Motor neuron (in vitro differentiated cells): Measurements from ENCODE around the gene FZD8. TPM values are rescaled to one million over a fixed set of nuclear protein-coding genes. Genes with fewer than 3 reads are reported as not detected.

Experiments used
- ATAC-seq, 8 experiments: fragments of 200-7000 bp; cut with Tn5 transposase; replicated peaks in 6 of 8; 2 replicates each; pipeline ENCODE4 v1.8.0; 2021; ENCODE audit warnings: mild to moderate bottlenecking in 8 of 8, moderate library complexity in 8 of 8
- H3K27ac ChIP-seq, 2 donors: fragments of 250-450 bp; sonication (Bioruptor Pico); 2 replicates each; pipeline ENCODE4 v1.9.0; 2021; ENCODE audit warnings: antibody characterized with exemption in 2 of 2, mild to moderate bottlenecking in 2 of 2, moderate library complexity in 1 of 2
- H3K4me1 ChIP-seq, 2 donors: fragments of 250-450 bp; sonication (Bioruptor Pico); replicated peaks in 1 of 2; 2 replicates each; pipeline ENCODE4 v1.6.1; 2021; ENCODE audit warnings: antibody characterized with exemption in 2 of 2, mild to moderate bottlenecking in 2 of 2, moderate library complexity in 1 of 2
- H3K4me3 ChIP-seq, 5 donors: fragments of 250-450 bp; sonication (Bioruptor Pico); 2 replicates each; pipeline ENCODE4 v1.9.0; 2021; ENCODE audit warnings: antibody characterized with exemption in 5 of 5, mild to moderate bottlenecking in 5 of 5, moderate library complexity in 4 of 5
- WGBS, 10 experiments: fragments of 450-650 bp; shearing (Covaris generic); methylation state at CpG; one replicate each; pipeline ENCODE4 v1.0.0; 2022; 5-methylcytosine and 5-hydroxymethylcytosine counted together
- in situ Hi-C, 9 experiments: fragments of 400-800 bp; cut with MboI; loops; one replicate each; pipeline ENCODE4 v1.15.0; 2021; ENCODE audit warnings: low sequenced_read_pairs in 9 of 9, low pct_unique_long_range_greater_than_20kb in 2 of 9; ENCODE audit not compliant: unreplicated experiment in 9 of 9
- total RNA-seq, 8 experiments: library from RNA; unstranded; fragments of 300-600 nt; gene quantifications; 2 replicates each; pipeline versions ENCODE4 v1.2.3 to v1.2.4, GENCODE V29; 2022

FZD8 gene
- total RNA-seq, 8 experiments from 2014 or later, result 1.1 to 11.9 (median 3.8) TPM

GRCh38 chr10:35661236-35661635 is 19.1 kb upstream of the FZD8 start:
- ATAC-seq, result no peak
- H3K4me3 ChIP-seq, result no peak overlapping the region
- WGBS, 10 experiments, result 28 to 100% (median 76%) methylated on average over 1 to 2 of the region's 2 CpGs; no CpG with 5 or more reads in 3 of the 10 experiments
- no peak overlapping the region for H3K27ac ChIP-seq
- in situ Hi-C loops, result no loop called here
- no peaks in the 10 kb centered on the region for H3K4me1 ChIP-seq

- H3K4me3 ChIP-seq, result no peak overlapping the region
- WGBS, 10 experiments, result 60 to 100% (median 80%) methylated on average over 1 of the region's 1 CpG; no CpG with 5 or more reads in 5 of the 10 experiments
- ATAC-seq, result no peak
- H3K4me1 ChIP-seq, result no peaks in the 10 kb centered on the region
- in situ Hi-C loops, result no loop called here
- no peak overlapping the region for H3K27ac ChIP-seq
Observed at GRCh38 chr10:35659456-35659855, 17.4 kb upstream of the FZD8 start.

- in situ Hi-C loops, result no loop called here
- Histone ChIP-seq H3K27ac (no peak overlapping the region), H3K4me1 (no peaks in the 10 kb centered on the region), H3K4me3 (no peak overlapping the region)
- 54 to 96% (median 80%) methylated on average over 3 to 5 of the region's 5 CpGs for WGBS, 10 experiments
- no peak for ATAC-seq
Observed at GRCh38 chr10:35657621-35658020, 15.5 kb upstream of the FZD8 start.

GRCh38 chr10:35652824-35653223 is 10.7 kb upstream of the FZD8 start:
- WGBS, 10 experiments, result 13 to 100% (median 83%) methylated on average over 1 to 2 of the region's 2 CpGs; no CpG with 5 or more reads in 1 of the 10 experiments
- ATAC-seq, result no peak
- Histone ChIP-seq H3K27ac (no peak overlapping the region), H3K4me1 (no peaks in the 10 kb centered on the region), H3K4me3 (no peak overlapping the region)
- in situ Hi-C loops, result no loop called here

- H3K4me1 ChIP-seq, result no peaks in the 10 kb centered on the region
- WGBS, 10 experiments, result 40 to 100% (median 52%) methylated on average over 1 to 3 of the region's 3 CpGs; no CpG with 5 or more reads in 1 of the 10 experiments
- H3K27ac ChIP-seq, result no peak overlapping the region
- in situ Hi-C loops, result no loop called here
- H3K4me3 ChIP-seq, result no peak overlapping the region
- ATAC-seq, result no peak
Observed at GRCh38 chr10:35650894-35651293, 8.8 kb upstream of the FZD8 start.

GRCh38 chr10:35644050-35644950 is 2.2 kb upstream of the FZD8 start:
- ATAC-seq, result no peak
- Histone ChIP-seq H3K4me1 (peaks cover 0 to 2% of the 10 kb centered on the region in 2 donors), H3K4me3 (peak overlapping the region; percentile 4 to 83 (median 63)), H3K27ac (no peak overlapping the region)
- 0 to 31% (median 14%) methylated on average over 2 to 13 of the region's 13 CpGs for WGBS, 10 experiments
- in situ Hi-C loops, result loop anchor here (25.0 kb wide), 4 partner anchors 268 to 1243 kb away; no protein-coding TSS in a partner anchor

- H3K4me1 ChIP-seq, result peaks cover 2 to 4% of the 10 kb centered on the region in 2 donors
- no peak overlapping the region for H3K27ac ChIP-seq
- in situ Hi-C loops, result loop anchor here (25.0 kb wide), 4 partner anchors 269 to 1244 kb away; no protein-coding TSS in a partner anchor
- peak overlapping the region; percentile 46 to 83 (median 68) for H3K4me3 ChIP-seq
- 0 to 10% (median 3%) methylated on average over 2 to 16 of the region's 42 CpGs; no CpG with 5 or more reads in 2 of the 10 experiments for WGBS, 10 experiments
- ATAC-seq, result peak in 6 of 8 experiments; percentile 1 to 33 (median 24)
Observed at GRCh38 chr10:35643151-35644049, 1.3 kb upstream of the FZD8 start.

- 0 to 3% (median 0%) methylated on average over 1 to 7 of the region's 17 CpGs; no CpG with 5 or more reads in 5 of the 10 experiments for WGBS, 10 experiments
- peak overlapping the region; percentile 46 to 83 (median 68) for H3K4me3 ChIP-seq
- ATAC-seq, result no peak
- H3K27ac ChIP-seq, result no peak overlapping the region
- in situ Hi-C loops, result loop anchor here (25.0 kb wide), 4 partner anchors 270 to 1245 kb away; no protein-coding TSS in a partner anchor
- H3K4me1 ChIP-seq, result peaks cover 9 to 10% of the 10 kb centered on the region in 2 donors
Observed at GRCh38 chr10:35642793-35643114, 658 bp upstream of the FZD8 start.

- ATAC-seq, result peak; percentile 1 to 26 (median 8)
- Histone ChIP-seq H3K4me3 (peak overlapping the region; percentile 46 to 83 (median 68)), H3K27ac (no peak overlapping the region), H3K4me1 (peaks cover 17 to 18% of the 10 kb centered on the region in 2 donors)
- WGBS, 10 experiments, result 0% methylated on average over 1 of the region's 54 CpGs; no CpG with 5 or more reads in 9 of the 10 experiments
- in situ Hi-C loops, result loop anchor here (25.0 kb wide), 4 partner anchors 271 to 1246 kb away; no protein-coding TSS in a partner anchor
Observed at GRCh38 chr10:35641676-35642034, 441 bp downstream of the FZD8 start.

- WGBS, 10 experiments, result 0% methylated on average over 4 of the region's 72 CpGs; no CpG with 5 or more reads in 9 of the 10 experiments
- ATAC-seq, result peak; percentile 23 to 54 (median 40)
- peak overlapping the region in 1 of 2 donors; percentile 82 for H3K27ac ChIP-seq
- H3K4me1 ChIP-seq, result peaks cover 17 to 18% of the 10 kb centered on the region in 2 donors
- in situ Hi-C loops, result loop anchor here (25.0 kb wide), 4 partner anchors 271 to 1246 kb away; no protein-coding TSS in a partner anchor
- peak overlapping the region; percentile 46 to 83 (median 68) for H3K4me3 ChIP-seq
Observed at GRCh38 chr10:35640951-35641675, 983 bp downstream of the FZD8 start.

- Histone ChIP-seq H3K4me1 (peaks cover 17 to 18% of the 10 kb centered on the region in 2 donors), H3K4me3 (peak overlapping the region; percentile 46 to 83 (median 68)), H3K27ac (peak overlapping the region; percentile 70 to 82)
- ATAC-seq, result peak; percentile 21 to 56 (median 46)
- WGBS, 10 experiments, result 0% methylated on average over 4 of the region's 53 CpGs; no CpG with 5 or more reads in 9 of the 10 experiments
- in situ Hi-C loops, result loop anchor here (25.0 kb wide), 4 partner anchors 272 to 1247 kb away; no protein-coding TSS in a partner anchor
Observed at GRCh38 chr10:35640474-35640873, 1.6 kb downstream of the FZD8 start.
